ENCODE measurements around the gene INMT.

DNA sequence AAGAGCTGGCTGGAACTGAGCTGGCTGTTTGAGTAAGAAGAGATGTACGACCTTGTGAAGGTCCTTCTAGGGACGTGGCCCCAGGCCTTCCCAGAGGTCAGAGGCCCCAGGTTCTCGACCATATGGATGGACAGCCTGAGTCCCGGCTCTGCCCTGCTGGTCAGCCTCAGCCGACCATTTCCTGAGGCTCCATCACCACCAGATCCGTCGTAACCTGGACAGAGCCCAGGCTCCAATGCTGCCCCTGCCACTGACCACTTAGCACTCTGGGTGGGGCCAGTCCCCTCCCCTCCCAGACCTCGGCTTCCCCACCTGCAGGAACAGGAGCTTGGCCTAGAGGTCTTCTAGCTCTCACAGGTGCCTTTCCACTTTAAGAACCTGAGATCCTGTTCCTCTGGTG lies 10.6 kb upstream of the INMT start:
- TF ChIP-seq, protein P1, sequence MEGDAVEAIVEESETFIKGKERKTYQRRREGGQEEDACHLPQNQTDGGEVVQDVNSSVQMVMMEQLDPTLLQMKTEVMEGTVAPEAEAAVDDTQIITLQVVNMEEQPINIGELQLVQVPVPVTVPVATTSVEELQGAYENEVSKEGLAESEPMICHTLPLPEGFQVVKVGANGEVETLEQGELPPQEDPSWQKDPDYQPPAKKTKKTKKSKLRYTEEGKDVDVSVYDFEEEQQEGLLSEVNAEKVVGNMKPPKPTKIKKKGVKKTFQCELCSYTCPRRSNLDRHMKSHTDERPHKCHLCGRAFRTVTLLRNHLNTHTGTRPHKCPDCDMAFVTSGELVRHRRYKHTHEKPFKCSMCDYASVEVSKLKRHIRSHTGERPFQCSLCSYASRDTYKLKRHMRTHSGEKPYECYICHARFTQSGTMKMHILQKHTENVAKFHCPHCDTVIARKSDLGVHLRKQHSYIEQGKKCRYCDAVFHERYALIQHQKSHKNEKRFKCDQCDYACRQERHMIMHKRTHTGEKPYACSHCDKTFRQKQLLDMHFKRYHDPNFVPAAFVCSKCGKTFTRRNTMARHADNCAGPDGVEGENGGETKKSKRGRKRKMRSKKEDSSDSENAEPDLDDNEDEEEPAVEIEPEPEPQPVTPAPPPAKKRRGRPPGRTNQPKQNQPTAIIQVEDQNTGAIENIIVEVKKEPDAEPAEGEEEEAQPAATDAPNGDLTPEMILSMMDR (IDR thresholded peaks at IDR 0.05), result no peak
- TF ChIP-seq POLR2A (IDR thresholded peaks at IDR 0.05), result no peak
- TF ChIP-seq EP300 (IDR thresholded peaks at IDR 0.05), result no peak
